GM19452 (cell line): Measurements from ENCODE around the gene SH3RF1.

Source experiments
- ATAC-seq: cut with Tn5 transposase; IDR thresholded peaks from one replicate; pipeline ENCODE4 v1.9.1; 2021; ENCODE audit not compliant: unreplicated experiment

SH3RF1 gene

GRCh38 chr4:169167957-169168858, 102.5 kb downstream of the SH3RF1 start:
- ATAC-seq, result peak; percentile 93

- no peak for ATAC-seq
These were observed 105.9 kb downstream of the SH3RF1 start for GRCh38 chr4:169164669-169165415.

GRCh38 chr4:169163947-169164668, 106.6 kb downstream of the SH3RF1 start:
- no peak for ATAC-seq

- ATAC-seq, result no peak
These were observed 107.3 kb downstream of the SH3RF1 start for GRCh38 chr4:169163495-169163894.

GRCh38 chr4:169160825-169161224, 109.9 kb downstream of the SH3RF1 start:
- no peak for ATAC-seq

GRCh38 chr4:169159624-169160171, 111.1 kb downstream of the SH3RF1 start:
- no peak for ATAC-seq

- no peak for ATAC-seq
These were observed 111.9 kb downstream of the SH3RF1 start for GRCh38 chr4:169158861-169159260.

GRCh38 chr4:169158046-169158445, 112.7 kb downstream of the SH3RF1 start:
- no peak for ATAC-seq

- ATAC-seq, result no peak
These were observed 114.4 kb downstream of the SH3RF1 start for GRCh38 chr4:169156392-169156791.

GRCh38 chr4:169154121-169154520, 116.6 kb downstream of the SH3RF1 start:
- no peak for ATAC-seq

GRCh38 chr4:169153481-169154087, 117.2 kb downstream of the SH3RF1 start:
- ATAC-seq, result no peak

- ATAC-seq, result no peak
These were observed 117.9 kb downstream of the SH3RF1 start for GRCh38 chr4:169152899-169153298.

- ATAC-seq, result no peak
These were observed 118.7 kb downstream of the SH3RF1 start for GRCh38 chr4:169152098-169152497.

GRCh38 chr4:169151671-169152070, 119.1 kb downstream of the SH3RF1 start:
- no peak for ATAC-seq

- no peak for ATAC-seq
These were observed 120.0 kb downstream of the SH3RF1 start for GRCh38 chr4:169150806-169151205.

- no peak for ATAC-seq
These were observed 121.9 kb downstream of the SH3RF1 start for GRCh38 chr4:169148885-169149284.

- no peak for ATAC-seq
These were observed 123.6 kb downstream of the SH3RF1 start for GRCh38 chr4:169147191-169147590.

GRCh38 chr4:169144061-169144600, 126.6 kb downstream of the SH3RF1 start:
- ATAC-seq, result no peak

GRCh38 chr4:169143335-169143734, 127.4 kb downstream of the SH3RF1 start:
- no peak for ATAC-seq

- no peak for ATAC-seq
These were observed 127.8 kb downstream of the SH3RF1 start for GRCh38 chr4:169142906-169143305.
